Activated naive CD4-positive, alpha-beta T cell treated with anti-CD3 and anti-CD28 coated beads, Interleukin-2, amount 10 ng/mL, durations not matched to agents 7 days and 5 days (primary cell): ENCODE data around the gene C1orf105.
"Not testable (repeated sequence)": the region's sequence is repeated elsewhere in the genome, so short reads cannot be mapped to it uniquely, and the experiment has no call there.

Experiments
- CTCF ChIA-PET: fragments of 350-600 bp; sonication (Branson Sonifier 250); formaldehyde crosslinking; loops from one replicate; lab custom pipeline; 2021; ENCODE audit warnings: antibody characterized with exemption; lab: Charles Lee
- DNase-seq: peaks from one replicate; pipeline ENCODE4 v3.0.0-alpha.2; 2020
- H3K27ac Mint-ChIP-seq: one replicate; pipeline ENCODE4 v1.8.0; 2021; ENCODE audit warnings: mild to moderate bottlenecking, moderate library complexity, mixed read lengths
- H3K27me3 Mint-ChIP-seq: one replicate; pipeline ENCODE4 v1.8.0; 2021; ENCODE audit warnings: mild to moderate bottlenecking, mixed read lengths
- H3K36me3 Mint-ChIP-seq: one replicate; pipeline ENCODE4 v1.8.0; 2021; ENCODE audit warnings: mixed read lengths
- H3K4me1 Mint-ChIP-seq: one replicate; pipeline ENCODE4 v1.8.0; 2021; ENCODE audit warnings: mixed read lengths
- H3K4me3 Mint-ChIP-seq: one replicate; pipeline ENCODE4 v1.8.0; 2021; ENCODE audit warnings: mild to moderate bottlenecking, moderate library complexity, mixed read lengths
- H3K9me3 Mint-ChIP-seq: one replicate; pipeline ENCODE4 v1.8.0; 2021; ENCODE audit warnings: mixed read lengths

C1orf105 gene

DNA sequence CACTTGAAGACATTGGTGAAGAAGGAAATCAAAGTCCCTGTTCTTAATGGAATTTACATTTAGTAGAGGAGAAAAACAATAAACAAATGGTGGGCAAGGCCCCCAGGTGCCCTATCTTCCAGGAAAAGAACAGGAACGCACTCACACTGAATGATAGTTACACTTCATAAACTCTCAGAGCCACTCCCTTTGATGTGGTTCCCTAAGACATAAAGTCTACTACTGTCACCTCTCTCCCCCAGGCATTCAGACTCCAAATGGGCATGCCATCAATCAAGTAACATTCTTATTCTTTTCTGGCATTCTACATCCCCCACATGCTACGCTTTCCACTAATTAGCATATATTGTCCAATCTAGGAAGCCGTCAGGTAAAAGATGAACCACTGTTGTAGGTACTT is 59.9 kb downstream of the C1orf105 start:
- Mint-ChIP-seq H3K36me3 (no peaks in the 10 kb centered on the region), H3K27ac (no peak overlapping the region), H3K4me3 (no peak overlapping the region), H3K27me3 (peaks cover 11% of the 10 kb centered on the region), H3K4me1 (peaks cover 21% of the 10 kb centered on the region), H3K9me3 (no peaks in the 10 kb centered on the region)
- CTCF ChIA-PET = no interaction called here
- DNase-seq = no peak

GRCh38 chr1:172482044-172482443 is 61.6 kb downstream of the C1orf105 start:
- Mint-ChIP-seq H3K4me3 (no peak overlapping the region), H3K27me3 (peaks cover 11% of the 10 kb centered on the region), H3K36me3 (no peaks in the 10 kb centered on the region), H3K9me3 (no peaks in the 10 kb centered on the region), H3K4me1 (peaks cover 23% of the 10 kb centered on the region), H3K27ac (no peak overlapping the region)
- CTCF ChIA-PET = no interaction called here
- DNase-seq = no peak

DNA sequence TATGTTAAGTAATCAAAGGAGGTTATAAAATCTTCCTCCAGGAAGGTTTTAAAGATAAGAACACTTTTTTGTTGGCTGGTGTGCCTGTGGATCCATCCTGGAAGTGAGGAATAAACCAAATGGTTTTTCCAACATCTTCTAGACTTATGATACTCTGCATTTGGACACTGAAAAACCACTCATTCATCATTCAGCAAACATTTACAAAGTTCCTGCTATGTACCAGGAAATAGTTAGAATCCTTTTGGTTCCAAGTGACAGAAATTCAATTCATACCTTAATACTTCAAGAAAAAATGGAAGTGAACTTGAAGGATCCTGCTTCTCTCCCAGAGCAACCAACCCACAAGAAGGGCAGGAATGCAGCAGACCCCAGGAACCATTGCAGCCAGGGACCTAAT is 63.0 kb downstream of the C1orf105 start:
- peaks cover 33% of the 10 kb centered on the region for H3K4me1 Mint-ChIP-seq
- peaks cover 18% of the 10 kb centered on the region for H3K27me3 Mint-ChIP-seq
- H3K9me3 Mint-ChIP-seq = no peaks in the 10 kb centered on the region
- CTCF ChIA-PET = no interaction called here
- DNase-seq = no peak
- H3K4me3 Mint-ChIP-seq = no peak overlapping the region
- no peaks in the 10 kb centered on the region for H3K36me3 Mint-ChIP-seq
- H3K27ac Mint-ChIP-seq = no peak overlapping the region

DNA sequence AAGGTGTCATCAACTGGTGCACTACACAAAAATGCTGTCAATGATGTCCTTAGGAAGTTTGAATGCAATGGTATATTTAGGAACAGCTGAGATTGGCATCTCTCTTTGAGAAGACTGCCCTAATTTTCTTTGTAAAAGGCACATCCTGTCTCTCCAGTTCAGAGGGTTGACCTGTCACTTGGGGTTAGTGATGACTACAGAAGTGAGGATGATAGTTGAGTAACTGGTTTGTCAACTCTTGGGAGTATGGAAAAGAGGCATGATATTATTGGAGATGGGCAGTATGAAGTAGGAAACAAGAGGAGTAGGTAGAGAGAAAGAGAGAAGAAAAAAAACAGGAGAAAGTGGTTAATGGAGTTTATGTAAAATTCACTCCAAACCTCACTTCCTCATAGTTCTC is 63.8 kb downstream of the C1orf105 start:
- H3K4me3 Mint-ChIP-seq = no peak overlapping the region
- H3K27me3 Mint-ChIP-seq = peaks cover 26% of the 10 kb centered on the region
- H3K27ac Mint-ChIP-seq = no peak overlapping the region
- no peaks in the 10 kb centered on the region for H3K9me3 Mint-ChIP-seq
- H3K4me1 Mint-ChIP-seq = peaks cover 31% of the 10 kb centered on the region
- no peaks in the 10 kb centered on the region for H3K36me3 Mint-ChIP-seq
- no peak for DNase-seq
- CTCF ChIA-PET = no interaction called here

DNA sequence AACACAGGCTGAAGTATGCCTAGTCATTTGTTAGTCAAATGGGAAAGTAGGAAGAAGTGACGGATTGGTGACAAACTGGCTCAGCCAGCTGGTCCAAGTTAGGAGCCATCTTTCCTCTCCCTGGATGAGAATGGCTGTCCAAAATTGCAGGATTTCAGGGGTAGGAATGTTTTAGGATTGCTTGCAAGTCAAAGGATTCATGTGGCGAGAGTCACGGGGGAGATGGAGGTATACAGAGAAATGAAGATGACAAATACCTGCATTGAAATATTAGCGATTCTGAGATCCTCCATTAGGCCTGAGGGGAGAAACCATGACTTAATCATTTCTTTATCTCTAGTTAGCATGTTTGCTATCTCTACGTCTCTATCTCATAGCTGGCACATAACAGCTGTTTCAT is 65.1 kb downstream of the C1orf105 start:
- Mint-ChIP-seq H3K4me3 (no peak overlapping the region), H3K9me3 (no peaks in the 10 kb centered on the region)
- CTCF ChIA-PET = no interaction called here

GRCh38 chr1:172486805-172487454 is 66.4 kb downstream of the C1orf105 start:
- no peaks in the 10 kb centered on the region for H3K9me3 Mint-ChIP-seq
- H3K4me3 Mint-ChIP-seq = no peak overlapping the region
- H3K27me3 Mint-ChIP-seq = peaks cover 33% of the 10 kb centered on the region
- CTCF ChIA-PET = no interaction called here
- DNase-seq = no peak
- H3K27ac Mint-ChIP-seq = peak overlapping the region; percentile 3
- H3K36me3 Mint-ChIP-seq = no peaks in the 10 kb centered on the region
- peaks cover 17% of the 10 kb centered on the region for H3K4me1 Mint-ChIP-seq

More for the DNA sequence above, 65.1 kb downstream of the C1orf105 start:
- H3K4me1 Mint-ChIP-seq = peaks cover 23% of the 10 kb centered on the region
- H3K27ac Mint-ChIP-seq = no peak overlapping the region
- H3K36me3 Mint-ChIP-seq = no peaks in the 10 kb centered on the region
- DNase-seq = no peak
- H3K27me3 Mint-ChIP-seq = peaks cover 30% of the 10 kb centered on the region

DNA sequence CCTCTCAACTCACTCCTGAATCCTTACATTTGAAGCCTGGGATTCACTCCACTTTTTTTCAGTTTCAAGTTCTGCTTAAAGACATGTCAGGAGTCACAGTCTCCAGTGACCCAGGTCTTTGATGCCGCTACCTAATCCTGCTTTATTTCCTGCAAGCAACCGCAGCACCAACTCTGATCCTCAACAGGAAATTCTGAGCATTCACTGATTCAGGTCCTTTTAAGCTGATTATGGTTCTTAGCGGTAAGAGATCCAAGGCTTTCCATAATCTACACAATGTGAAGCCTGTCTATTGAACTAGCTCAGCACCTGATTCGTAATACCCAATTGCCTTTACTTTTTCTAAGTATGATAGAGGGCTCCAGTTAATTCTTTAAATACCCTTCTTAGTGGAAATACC is 67.1 kb downstream of the C1orf105 start:
- H3K9me3 Mint-ChIP-seq = no peaks in the 10 kb centered on the region
- CTCF ChIA-PET = no interaction called here
- H3K27ac Mint-ChIP-seq = no peak overlapping the region
- DNase-seq = peak; percentile 26
- H3K4me3 Mint-ChIP-seq = no peak overlapping the region
- no peaks in the 10 kb centered on the region for H3K36me3 Mint-ChIP-seq
- peaks cover 17% of the 10 kb centered on the region for H3K4me1 Mint-ChIP-seq
- peaks cover 38% of the 10 kb centered on the region for H3K27me3 Mint-ChIP-seq

DNA sequence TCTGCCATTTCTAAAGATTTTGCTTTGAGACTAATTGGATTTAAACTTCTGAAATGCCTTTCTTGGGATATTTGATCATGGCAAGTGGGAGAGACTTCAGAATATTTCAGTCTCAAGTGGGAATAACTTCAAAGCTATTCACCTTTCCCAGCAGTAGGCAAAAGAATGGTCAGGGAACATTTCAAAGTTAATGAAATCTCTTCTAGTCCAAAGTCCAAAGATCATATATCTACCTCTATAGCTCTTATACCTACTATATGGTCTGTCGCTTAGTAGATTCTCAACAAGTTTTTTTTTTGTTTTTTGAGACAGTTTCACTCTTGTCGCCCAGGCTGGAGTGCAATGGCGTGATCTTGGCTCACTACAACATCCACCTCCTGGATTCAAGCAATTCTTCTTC is 67.9 kb downstream of the C1orf105 start:
- CTCF ChIA-PET = interaction anchor here (0.7 to 0.9 kb wide), 2 partner anchors 11 to 122 kb away, joined by 3 read pairs; no protein-coding TSS in a partner anchor

GRCh38 chr1:172489847-172490246 is 69.4 kb downstream of the C1orf105 start:
- H3K4me1 Mint-ChIP-seq = peaks cover 12% of the 10 kb centered on the region
- H3K27me3 Mint-ChIP-seq = peaks cover 30% of the 10 kb centered on the region
- no peaks in the 10 kb centered on the region for H3K36me3 Mint-ChIP-seq
- no peak for DNase-seq
- H3K4me3 Mint-ChIP-seq = no peak overlapping the region
- no peak overlapping the region for H3K27ac Mint-ChIP-seq
- CTCF ChIA-PET = no interaction called here
- H3K9me3 Mint-ChIP-seq = no peaks in the 10 kb centered on the region

More for the DNA sequence above, 67.9 kb downstream of the C1orf105 start:
- Mint-ChIP-seq H3K9me3 (no peaks in the 10 kb centered on the region), H3K27me3 (peaks cover 38% of the 10 kb centered on the region), H3K36me3 (no peaks in the 10 kb centered on the region), H3K4me3 (no peak overlapping the region), H3K4me1 (peaks cover 17% of the 10 kb centered on the region), H3K27ac (no peak overlapping the region)
- DNase-seq = no peak

- Mint-ChIP-seq H3K4me3 (no peak overlapping the region), H3K4me1 (peaks cover 6% of the 10 kb centered on the region), H3K27ac (no peak overlapping the region), H3K9me3 (no peaks in the 10 kb centered on the region), H3K27me3 (peaks cover 29% of the 10 kb centered on the region), H3K36me3 (no peaks in the 10 kb centered on the region)
- DNase-seq = no peak
- CTCF ChIA-PET = no interaction called here
Observed at GRCh38 chr1:172492421-172492820, 71.9 kb downstream of the C1orf105 start.

GRCh38 chr1:172494166-172494565 is 73.7 kb downstream of the C1orf105 start:
- CTCF ChIA-PET = no interaction called here
- DNase-seq = no peak
- no peak overlapping the region for H3K4me3 Mint-ChIP-seq
- peaks cover 17% of the 10 kb centered on the region for H3K27me3 Mint-ChIP-seq
- no peaks in the 10 kb centered on the region for H3K4me1 Mint-ChIP-seq
- no peak overlapping the region for H3K27ac Mint-ChIP-seq
- H3K36me3 Mint-ChIP-seq = no peaks in the 10 kb centered on the region
- no peaks in the 10 kb centered on the region for H3K9me3 Mint-ChIP-seq

DNA sequence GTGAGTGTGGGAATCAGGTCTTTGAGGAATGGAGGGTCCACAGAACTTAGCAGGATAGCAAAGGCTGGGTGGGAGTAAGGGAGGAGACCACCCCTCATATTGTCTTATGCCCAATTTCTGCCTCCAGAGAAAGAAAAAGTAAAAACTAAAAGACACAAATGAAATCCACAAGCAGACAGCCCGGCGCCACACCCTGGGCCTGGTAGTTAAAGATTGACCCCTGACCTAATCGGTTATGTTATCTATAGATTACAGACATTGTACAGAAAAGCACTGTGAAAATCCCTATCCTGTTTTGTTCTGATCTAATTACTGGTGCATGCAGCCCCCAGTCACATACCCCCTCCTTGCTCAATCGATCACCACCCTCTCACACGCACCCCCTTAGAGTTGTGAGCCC is 75.6 kb downstream of the C1orf105 start:
- DNase-seq, H3K9me3 Mint-ChIP-seq, H3K4me3 Mint-ChIP-seq, H3K27ac Mint-ChIP-seq, H3K36me3 Mint-ChIP-seq, CTCF ChIA-PET, H3K4me1 Mint-ChIP-seq: not testable (repeated sequence)
- H3K27me3 Mint-ChIP-seq = peaks cover 16% of the 10 kb centered on the region

GRCh38 chr1:172496678-172497077 is 76.2 kb downstream of the C1orf105 start:
- CTCF ChIA-PET = interaction anchor here (1.6 kb wide), 1 partner anchor 14 kb away, joined by 3 read pairs; no protein-coding TSS in a partner anchor
- H3K4me1 Mint-ChIP-seq = no peaks in the 10 kb centered on the region
- H3K27ac Mint-ChIP-seq = no peak overlapping the region
- no peak overlapping the region for H3K4me3 Mint-ChIP-seq
- H3K27me3 Mint-ChIP-seq = peaks cover 18% of the 10 kb centered on the region
- H3K9me3 Mint-ChIP-seq = no peaks in the 10 kb centered on the region
- no peak for DNase-seq
- H3K36me3 Mint-ChIP-seq = no peaks in the 10 kb centered on the region

DNA sequence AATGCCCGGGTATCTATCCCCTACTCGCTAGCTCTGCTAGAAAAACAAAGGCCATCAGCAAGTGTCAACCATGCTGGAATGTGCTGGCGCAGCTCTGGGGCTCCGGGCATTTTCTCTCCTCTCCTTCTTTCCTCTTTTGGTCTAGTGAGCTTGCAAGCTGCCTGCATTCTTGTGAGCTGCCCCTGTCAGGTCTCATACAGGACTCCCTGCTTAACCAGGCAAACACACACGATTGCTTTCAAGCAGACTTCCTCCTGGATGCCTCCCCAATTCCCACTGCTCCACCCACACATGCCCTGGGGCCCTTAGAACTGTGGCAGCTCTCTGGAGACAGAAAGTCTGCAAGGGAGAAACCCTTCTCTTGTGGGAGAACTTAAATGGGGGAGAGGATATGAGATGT is 76.7 kb downstream of the C1orf105 start:
- Mint-ChIP-seq H3K27ac (no peak overlapping the region), H3K9me3 (no peaks in the 10 kb centered on the region), H3K4me3 (no peak overlapping the region), H3K36me3 (no peaks in the 10 kb centered on the region), H3K27me3 (peaks cover 13% of the 10 kb centered on the region), H3K4me1 (no peaks in the 10 kb centered on the region)
- DNase-seq = no peak
- CTCF ChIA-PET = interaction anchor here (1.6 kb wide), 1 partner anchor 14 kb away, joined by 3 read pairs; no protein-coding TSS in a partner anchor

- no peak overlapping the region for H3K4me3 Mint-ChIP-seq
- H3K27ac Mint-ChIP-seq = no peak overlapping the region
- CTCF ChIA-PET = interaction anchor here (0.7 kb wide), 1 partner anchor 909 kb away, joined by 3 read pairs; no protein-coding TSS in a partner anchor
- H3K9me3 Mint-ChIP-seq = no peaks in the 10 kb centered on the region
- no peaks in the 10 kb centered on the region for H3K4me1 Mint-ChIP-seq
- peaks cover 19% of the 10 kb centered on the region for H3K27me3 Mint-ChIP-seq
- H3K36me3 Mint-ChIP-seq = no peaks in the 10 kb centered on the region
- DNase-seq = no peak
Observed at GRCh38 chr1:172498857-172499256, 78.4 kb downstream of the C1orf105 start.
